ENCODE data around the gene SDE2. TPM values are rescaled to one million over a fixed set of nuclear protein-coding genes. Genes with fewer than 3 reads are reported as not detected.
A peak's percentile ranks its signal among the peaks of the same experiment; 100 is the strongest.
"Not testable (repeated sequence)": the region's sequence is repeated elsewhere in the genome, so short reads cannot be mapped to it uniquely, and the experiment has no call there.

The SDE2 gene
- 13.1 and 13.8 TPM in 2 replicates for total RNA-seq (2014; rRNA removed; shearing (Covaris generic))

GRCh38 chr1:225999227-225999911, at the start of gene SDE2:
Gene SDE2 (minus strand): TSS chr1:225999343. CDS start chr1:225999312, 31 bp downstream.
- peak; percentile 99 for DNase-seq (ENCODE audit: low spot score)

DNA sequence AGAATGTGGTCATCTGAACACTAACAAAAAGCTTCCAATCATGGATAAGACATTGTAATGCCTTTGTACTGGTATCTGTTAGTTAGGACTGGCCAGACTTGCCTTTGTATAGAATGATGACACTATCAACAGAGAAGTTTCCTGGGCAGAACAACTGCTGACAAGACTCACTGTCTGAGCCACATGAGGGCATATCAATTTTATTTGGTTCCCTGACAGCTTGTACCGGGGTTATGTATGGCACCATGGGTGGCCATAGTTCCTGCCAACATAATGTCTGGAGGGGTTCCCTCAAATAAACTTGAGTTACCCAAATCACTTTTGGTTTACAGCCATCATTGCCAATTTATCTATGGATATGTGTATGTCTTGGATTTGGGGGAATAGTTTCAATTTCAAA, 49.7 kb upstream of the SDE2 start:
- no peak for DNase-seq (ENCODE audit: low spot score)

- no peak for DNase-seq (ENCODE audit: low spot score)
Observed at GRCh38 chr1:226047495-226047894, 48.4 kb upstream of the SDE2 start.

DNA sequence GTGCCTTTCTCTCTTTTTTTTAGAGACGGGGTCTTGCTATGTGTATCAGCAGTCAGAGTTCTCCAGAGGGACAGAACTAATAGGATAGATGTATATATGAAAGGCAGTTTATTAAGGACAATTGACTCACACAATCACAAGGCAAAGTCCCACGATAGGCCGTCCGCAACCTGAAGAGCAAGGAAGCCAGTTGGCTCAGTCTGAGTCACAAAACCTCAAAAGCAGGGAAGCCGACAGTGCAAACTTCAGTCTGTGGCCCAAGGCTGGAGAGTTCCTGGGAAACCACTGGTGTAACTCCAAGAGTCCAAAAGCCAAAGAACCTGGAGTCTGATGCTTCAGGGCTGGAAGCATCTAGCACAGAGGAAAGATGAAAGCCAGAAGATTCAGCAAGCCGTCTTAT, 47.1 kb upstream of the SDE2 start:
- peak; percentile 74 for DNase-seq (ENCODE audit: low spot score)

DNA sequence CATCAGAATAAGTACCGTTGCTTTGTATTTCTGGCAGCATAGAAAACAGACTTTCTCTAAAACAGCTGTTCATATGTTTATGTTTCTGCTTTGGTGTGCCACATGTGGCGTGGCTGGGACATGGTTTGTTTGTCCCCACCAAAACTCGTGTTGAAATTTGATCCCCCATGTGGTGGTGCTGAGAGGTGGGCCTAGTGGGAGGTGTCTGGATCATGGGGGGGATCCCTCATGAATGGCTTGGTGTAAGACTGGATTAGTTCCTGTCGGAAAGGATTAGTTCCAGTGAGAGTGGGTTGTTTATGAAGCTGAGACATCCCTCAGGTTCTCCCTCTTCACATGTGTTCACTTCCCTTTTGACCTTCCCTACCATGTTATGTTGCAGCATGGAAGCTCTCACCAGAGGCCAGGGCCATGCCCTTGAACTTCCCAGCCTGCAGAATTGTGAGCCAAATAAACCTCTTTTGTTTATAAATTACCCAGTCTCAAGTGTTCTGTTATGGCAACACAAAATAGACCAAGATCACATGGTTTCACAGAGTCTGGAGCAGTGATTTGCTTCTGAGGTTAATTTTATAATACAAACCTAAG, 45.5 kb upstream of the SDE2 start:
- DNase-seq (ENCODE audit: low spot score), result no peak

DNA sequence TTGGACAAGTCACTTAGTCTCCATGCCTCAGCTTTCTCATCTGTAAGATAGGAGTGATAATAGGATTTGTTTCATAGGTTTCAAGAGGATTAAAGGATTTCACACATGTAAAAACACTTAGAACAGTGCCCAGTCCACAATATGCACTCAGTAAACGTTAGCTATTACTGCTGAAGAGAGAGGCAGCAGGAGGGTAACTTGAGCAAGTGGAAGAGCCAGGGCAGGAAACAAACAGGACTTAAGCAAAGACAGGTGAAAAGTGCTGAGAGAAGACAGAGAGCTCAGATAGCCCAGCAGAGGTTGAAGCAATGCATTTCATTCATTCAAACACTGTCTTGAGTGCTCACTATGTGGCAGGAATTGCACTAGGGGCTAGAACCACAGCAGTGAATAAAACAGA, 42.3 kb upstream of the SDE2 start:
- DNase-seq (ENCODE audit: low spot score), result no peak

GRCh38 chr1:226038661-226039060, 39.5 kb upstream of the SDE2 start:
- no peak for DNase-seq (ENCODE audit: low spot score)

- no peak for DNase-seq (ENCODE audit: low spot score)
Observed at GRCh38 chr1:226035915-226036314, 36.8 kb upstream of the SDE2 start.

DNA sequence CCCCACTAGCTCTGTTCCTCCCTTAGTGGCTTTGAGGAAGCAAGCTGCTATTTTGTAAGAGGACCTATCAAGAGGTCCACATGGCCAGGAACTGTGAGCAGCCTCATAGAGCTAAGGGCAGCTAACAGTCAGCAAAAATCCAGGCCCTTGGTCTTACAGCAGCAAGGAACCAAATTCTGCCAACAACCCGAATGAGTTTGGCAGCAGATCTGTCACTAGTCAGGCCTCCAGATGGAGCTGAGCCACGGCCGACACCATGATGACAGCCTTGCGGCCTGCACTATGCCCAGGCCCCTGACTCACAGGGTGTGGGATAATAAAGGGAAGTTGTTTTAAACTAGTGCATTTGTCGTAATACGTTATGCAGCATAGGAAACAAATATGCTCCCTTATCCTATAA, 35.3 kb upstream of the SDE2 start:
- DNase-seq (ENCODE audit: low spot score), result no peak

- no peak for DNase-seq (ENCODE audit: low spot score)
Observed at GRCh38 chr1:226033991-226034390, 34.8 kb upstream of the SDE2 start.

DNA sequence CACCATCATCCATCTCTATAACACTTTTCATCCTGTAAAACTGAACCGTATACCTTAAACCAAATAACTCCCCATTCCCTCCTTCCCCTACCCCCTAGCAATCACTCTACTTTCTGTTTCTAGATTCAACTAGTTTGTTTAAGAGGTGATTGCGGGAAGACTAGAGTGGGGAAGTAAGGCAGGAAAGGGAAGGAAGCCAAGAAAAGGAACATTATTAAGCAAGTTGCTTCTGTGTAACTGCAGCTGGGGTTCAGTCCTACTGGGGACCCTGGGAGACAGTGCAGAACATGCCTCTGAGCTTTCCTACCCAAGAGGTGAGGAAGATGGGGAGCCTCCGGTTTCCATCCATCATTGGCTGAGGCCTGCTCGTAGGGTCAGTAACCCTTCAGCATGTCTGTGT, 34.4 kb upstream of the SDE2 start:
- no peak for DNase-seq (ENCODE audit: low spot score)

DNA sequence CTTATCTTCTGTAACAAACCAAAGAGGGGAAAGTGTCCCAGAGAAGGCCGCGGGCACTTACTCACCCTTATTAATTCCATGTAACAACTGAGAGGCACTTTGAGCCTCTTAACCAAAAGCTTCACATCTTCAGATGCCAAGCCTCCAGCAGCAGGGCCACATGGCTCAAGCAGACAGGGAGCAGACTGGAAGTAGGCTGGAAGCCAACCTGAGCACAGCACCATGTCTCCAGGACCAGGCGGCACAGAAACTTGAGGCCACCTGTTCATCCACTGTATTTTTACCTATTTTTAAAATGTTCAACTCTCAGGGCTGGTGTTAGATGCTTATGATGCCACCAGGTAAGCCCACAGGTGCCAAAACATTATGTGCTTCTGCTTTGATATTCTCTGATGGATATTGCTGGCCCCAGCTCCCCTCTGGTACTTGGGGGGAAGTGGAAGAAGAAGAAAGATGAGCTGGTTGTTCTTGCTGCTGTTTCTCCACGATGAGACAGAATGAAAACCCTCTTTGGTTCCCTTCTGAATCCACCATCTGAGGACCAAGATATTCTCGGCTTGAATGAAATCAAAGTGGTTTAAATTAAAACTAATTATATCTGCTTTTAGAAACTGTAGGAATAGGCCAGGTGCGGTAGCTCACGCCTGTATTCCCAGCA, 30.6 kb upstream of the SDE2 start:
- no peak for DNase-seq (ENCODE audit: low spot score)

DNA sequence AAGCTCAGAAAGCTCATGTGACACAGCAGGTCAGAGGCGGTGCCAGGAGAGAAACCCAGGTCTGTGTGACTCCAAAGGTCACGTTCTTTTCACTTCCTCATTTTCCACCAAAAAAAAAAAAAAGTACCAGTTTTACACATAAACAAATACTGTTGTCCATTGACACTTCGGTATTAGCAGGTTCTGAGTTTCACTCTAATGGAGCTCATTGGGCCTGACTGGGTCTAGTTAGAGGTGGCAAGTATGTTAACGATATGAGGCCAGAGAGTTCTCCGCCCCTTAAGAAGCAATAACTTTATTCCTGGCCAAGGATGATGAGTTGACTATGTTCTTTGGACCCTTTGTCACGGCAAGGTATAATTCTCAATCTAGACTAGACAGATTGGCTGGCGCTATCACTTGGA, 30.0 kb upstream of the SDE2 start:
- peak; percentile 45 for DNase-seq (ENCODE audit: low spot score)

GRCh38 chr1:226027538-226028217, 28.5 kb upstream of the SDE2 start:
- peak; percentile 33 for DNase-seq (ENCODE audit: low spot score)

DNA sequence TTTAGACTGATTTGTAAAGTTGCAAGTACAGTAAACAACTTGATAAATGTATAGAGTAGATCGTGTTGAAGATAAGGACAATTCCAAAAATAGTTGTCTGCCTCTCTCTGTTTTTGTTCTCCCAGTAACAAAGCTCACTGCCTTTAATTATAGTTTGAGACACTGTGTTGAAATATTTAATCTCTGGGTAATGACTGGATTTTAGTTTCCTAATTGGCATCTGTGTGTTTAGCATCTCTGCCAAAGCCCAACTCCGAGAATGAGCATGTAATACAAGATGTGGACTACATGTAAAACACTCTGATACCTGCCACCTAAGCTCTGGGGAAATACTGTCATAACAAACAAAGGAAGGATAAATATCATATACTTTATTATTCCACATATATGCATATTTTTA, 27.7 kb upstream of the SDE2 start:
- no peak for DNase-seq (ENCODE audit: low spot score)

DNA sequence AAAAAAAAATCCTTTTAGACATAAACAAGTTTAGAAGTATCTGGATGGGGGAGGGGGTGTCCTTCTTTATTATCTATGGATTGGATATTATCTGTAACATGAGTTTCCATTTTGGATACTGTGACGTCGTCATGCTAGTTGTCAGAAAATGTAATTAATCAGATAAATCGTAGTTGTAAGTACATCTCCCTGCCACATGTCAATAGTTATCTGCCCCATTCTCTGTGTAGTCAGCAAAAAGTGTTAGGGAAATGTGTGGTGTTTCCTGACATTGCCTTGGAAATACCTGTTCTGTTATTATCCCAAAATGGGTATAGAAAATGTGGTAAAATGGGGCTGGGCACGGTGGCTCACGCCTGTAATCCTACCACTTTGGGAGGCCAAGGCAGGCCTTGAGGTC, 24.6 kb upstream of the SDE2 start:
- DNase-seq (ENCODE audit: low spot score), result no peak

DNA sequence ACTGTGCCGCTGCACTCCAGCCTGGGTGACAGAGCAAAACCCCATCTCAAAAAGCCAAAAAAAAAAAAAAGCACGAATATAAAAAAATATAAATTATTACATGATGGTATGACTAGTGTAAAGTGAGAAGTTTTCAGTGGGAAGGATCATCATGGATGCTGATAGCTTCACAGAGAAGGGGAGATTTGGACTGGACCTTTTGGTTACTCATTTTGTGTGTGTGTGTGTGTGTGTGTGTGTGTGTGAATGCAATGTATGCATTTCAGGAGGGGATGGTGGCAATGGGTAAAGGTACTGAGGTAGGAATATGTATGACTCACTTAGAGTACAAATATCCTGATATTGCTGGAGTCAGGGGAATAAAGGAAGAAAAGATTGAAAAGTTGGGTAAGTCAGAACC, 22.7 kb upstream of the SDE2 start:
- DNase-seq (ENCODE audit: low spot score), result no peak

- DNase-seq (ENCODE audit: low spot score), result no peak
Observed at GRCh38 chr1:226021401-226021800, 22.3 kb upstream of the SDE2 start.

DNA sequence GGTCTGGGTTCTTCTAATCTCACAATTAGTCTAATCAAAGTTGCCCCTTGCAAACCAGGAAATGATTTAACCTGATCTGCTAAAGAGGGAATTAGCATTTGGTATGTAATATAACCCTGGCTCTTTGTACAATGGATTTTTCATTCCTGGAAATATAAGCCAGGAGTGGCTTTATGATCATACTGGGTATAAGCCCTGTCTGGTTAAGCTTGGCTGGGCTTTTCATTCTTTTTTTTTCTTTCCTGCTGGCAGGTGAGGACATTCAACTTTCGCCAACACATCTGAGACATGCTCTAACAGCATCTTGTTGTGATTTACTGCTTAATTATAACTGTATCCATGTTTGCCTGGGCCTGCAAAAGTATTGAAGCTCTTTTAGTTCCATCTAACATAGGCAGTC, 20.4 kb upstream of the SDE2 start:
- DNase-seq (ENCODE audit: low spot score), result no peak

- no peak for DNase-seq (ENCODE audit: low spot score)
Observed at GRCh38 chr1:226017070-226017469, 17.9 kb upstream of the SDE2 start.

GRCh38 chr1:226009650-226010044, 10.5 kb upstream of the SDE2 start:
- DNase-seq (ENCODE audit: low spot score), result no peak

- not testable (repeated sequence) for DNase-seq (ENCODE audit: low spot score)
Observed at GRCh38 chr1:226007126-226007892, 8.2 kb upstream of the SDE2 start.

All from HT-29 (cell line).